ENCODE measurements around the gene RPRD1A.
"Not testable (repeated sequence)": the region's sequence is repeated elsewhere in the genome, so short reads cannot be mapped to it uniquely, and the experiment has no call there.

Gene RPRD1A

GRCh38 chr18:35969676-35970075 lies 97.7 kb downstream of the RPRD1A start:
- no peak for TF ChIP-seq JUND (IDR thresholded peaks at IDR 0.05; ENCODE audit: low read depth)
- in situ Hi-C loops (cut with HindIII; ENCODE audit: low pct_unique_long_range_greater_than_20kb, low sequenced_read_pairs) = no loop called here
- DNase-seq (ENCODE audit: low read depth in 1 of 2, low spot score in 1 of 2) = no peak

GRCh38 chr18:35968278-35968880 lies 99.0 kb downstream of the RPRD1A start:
- in situ Hi-C loops (cut with HindIII; ENCODE audit: low pct_unique_long_range_greater_than_20kb, low sequenced_read_pairs) = no loop called here
- DNase-seq (ENCODE audit: low read depth in 1 of 2, low spot score in 1 of 2) = peak in 1 of 2 experiments; percentile 81
- no peak for TF ChIP-seq JUND (IDR thresholded peaks at IDR 0.05; ENCODE audit: low read depth)

GRCh38 chr18:35967866-35968265 lies 99.5 kb downstream of the RPRD1A start:
- peak in 1 of 2 experiments; percentile 64 for DNase-seq (ENCODE audit: low read depth in 1 of 2, low spot score in 1 of 2)
- in situ Hi-C loops (cut with HindIII; ENCODE audit: low pct_unique_long_range_greater_than_20kb, low sequenced_read_pairs) = not testable (repeated sequence)

- no peak for TF ChIP-seq JUND (IDR thresholded peaks at IDR 0.05; ENCODE audit: low read depth)
- DNase-seq (ENCODE audit: low read depth in 1 of 2, low spot score in 1 of 2) = no peak
- in situ Hi-C loops (cut with HindIII; ENCODE audit: low pct_unique_long_range_greater_than_20kb, low sequenced_read_pairs) = no loop called here
These were observed 103.0 kb downstream of the RPRD1A start for GRCh38 chr18:35964319-35964718.

GRCh38 chr18:35962320-35962719 lies 105.0 kb downstream of the RPRD1A start:
- in situ Hi-C loops (cut with HindIII; ENCODE audit: low pct_unique_long_range_greater_than_20kb, low sequenced_read_pairs) = no loop called here
- TF ChIP-seq JUND (IDR thresholded peaks at IDR 0.05; ENCODE audit: low read depth) = no peak

GRCh38 chr18:35956226-35956625 lies 111.1 kb downstream of the RPRD1A start:
- no peak for TF ChIP-seq JUND (IDR thresholded peaks at IDR 0.05; ENCODE audit: low read depth)
- DNase-seq (ENCODE audit: low read depth in 1 of 2, low spot score in 1 of 2) = no peak
- in situ Hi-C loops (cut with HindIII; ENCODE audit: low pct_unique_long_range_greater_than_20kb, low sequenced_read_pairs) = no loop called here

More at GRCh38 chr18:35962320-35962719, 105.0 kb downstream of the RPRD1A start:
- DNase-seq (ENCODE audit: low read depth in 1 of 2, low spot score in 1 of 2) = no peak

GRCh38 chr18:35953688-35954087 lies 113.7 kb downstream of the RPRD1A start:
- no peak for DNase-seq (ENCODE audit: low read depth in 1 of 2, low spot score in 1 of 2)
- TF ChIP-seq JUND (IDR thresholded peaks at IDR 0.05; ENCODE audit: low read depth) = no peak
- in situ Hi-C loops (cut with HindIII; ENCODE audit: low pct_unique_long_range_greater_than_20kb, low sequenced_read_pairs) = no loop called here

- DNase-seq (ENCODE audit: low read depth in 1 of 2, low spot score in 1 of 2) = no peak
- in situ Hi-C loops (cut with HindIII; ENCODE audit: low pct_unique_long_range_greater_than_20kb, low sequenced_read_pairs) = no loop called here
- TF ChIP-seq JUND (IDR thresholded peaks at IDR 0.05; ENCODE audit: low read depth) = no peak
These were observed 116.8 kb downstream of the RPRD1A start for GRCh38 chr18:35950628-35950982.

- peak in 1 of 2 experiments; percentile 69 for DNase-seq (ENCODE audit: low read depth in 1 of 2, low spot score in 1 of 2)
- no peak for TF ChIP-seq JUND (IDR thresholded peaks at IDR 0.05; ENCODE audit: low read depth)
- in situ Hi-C loops (cut with HindIII; ENCODE audit: low pct_unique_long_range_greater_than_20kb, low sequenced_read_pairs) = no loop called here
These were observed 117.3 kb downstream of the RPRD1A start for GRCh38 chr18:35949903-35950627.

- in situ Hi-C loops (cut with HindIII; ENCODE audit: low pct_unique_long_range_greater_than_20kb, low sequenced_read_pairs) = no loop called here
These were observed 118.3 kb downstream of the RPRD1A start for GRCh38 chr18:35949090-35949489.

GRCh38 chr18:35948080-35948479 lies 119.3 kb downstream of the RPRD1A start:
- no peak for DNase-seq (ENCODE audit: low read depth in 1 of 2, low spot score in 1 of 2)
- no peak for TF ChIP-seq JUND (IDR thresholded peaks at IDR 0.05; ENCODE audit: low read depth)
- in situ Hi-C loops (cut with HindIII; ENCODE audit: low pct_unique_long_range_greater_than_20kb, low sequenced_read_pairs) = no loop called here

More at GRCh38 chr18:35949090-35949489, 118.3 kb downstream of the RPRD1A start:
- no peak for TF ChIP-seq JUND (IDR thresholded peaks at IDR 0.05; ENCODE audit: low read depth)
- no peak for DNase-seq (ENCODE audit: low read depth in 1 of 2, low spot score in 1 of 2)

- peak in 1 of 2 experiments; percentile 10 for DNase-seq (ENCODE audit: low read depth in 1 of 2, low spot score in 1 of 2)
- TF ChIP-seq JUND (IDR thresholded peaks at IDR 0.05; ENCODE audit: low read depth) = no peak
- in situ Hi-C loops (cut with HindIII; ENCODE audit: low pct_unique_long_range_greater_than_20kb, low sequenced_read_pairs) = no loop called here
These were observed 124.7 kb downstream of the RPRD1A start for GRCh38 chr18:35942661-35943060.

GRCh38 chr18:35942133-35942532 lies 125.2 kb downstream of the RPRD1A start:
- DNase-seq (ENCODE audit: low read depth in 1 of 2, low spot score in 1 of 2) = no peak
- TF ChIP-seq JUND (IDR thresholded peaks at IDR 0.05; ENCODE audit: low read depth) = no peak
- in situ Hi-C loops (cut with HindIII; ENCODE audit: low pct_unique_long_range_greater_than_20kb, low sequenced_read_pairs) = no loop called here
